ENCODE measurements around the gene HEPACAM.

DNA sequence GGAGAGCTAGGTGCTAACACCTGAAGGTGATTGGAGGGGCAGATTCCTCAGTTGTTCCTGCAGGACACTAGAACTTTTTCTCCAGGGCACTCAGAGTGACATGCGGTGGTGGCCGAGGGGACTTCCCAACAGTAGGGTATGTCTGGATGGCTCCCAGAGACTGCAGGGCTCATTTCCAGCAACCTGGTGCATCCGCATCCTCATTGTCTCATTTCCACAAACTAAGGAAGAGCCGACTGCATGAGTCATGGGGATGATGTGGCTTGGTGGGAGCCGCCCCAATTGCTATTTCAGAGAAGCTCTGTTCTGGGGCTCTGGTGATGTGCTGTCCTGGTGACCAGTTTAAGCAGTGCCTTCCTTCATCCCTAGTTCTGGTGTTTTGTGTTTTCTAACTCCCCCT, 35.4 kb downstream of the HEPACAM start:
- TF ChIP-seq, protein P1, sequence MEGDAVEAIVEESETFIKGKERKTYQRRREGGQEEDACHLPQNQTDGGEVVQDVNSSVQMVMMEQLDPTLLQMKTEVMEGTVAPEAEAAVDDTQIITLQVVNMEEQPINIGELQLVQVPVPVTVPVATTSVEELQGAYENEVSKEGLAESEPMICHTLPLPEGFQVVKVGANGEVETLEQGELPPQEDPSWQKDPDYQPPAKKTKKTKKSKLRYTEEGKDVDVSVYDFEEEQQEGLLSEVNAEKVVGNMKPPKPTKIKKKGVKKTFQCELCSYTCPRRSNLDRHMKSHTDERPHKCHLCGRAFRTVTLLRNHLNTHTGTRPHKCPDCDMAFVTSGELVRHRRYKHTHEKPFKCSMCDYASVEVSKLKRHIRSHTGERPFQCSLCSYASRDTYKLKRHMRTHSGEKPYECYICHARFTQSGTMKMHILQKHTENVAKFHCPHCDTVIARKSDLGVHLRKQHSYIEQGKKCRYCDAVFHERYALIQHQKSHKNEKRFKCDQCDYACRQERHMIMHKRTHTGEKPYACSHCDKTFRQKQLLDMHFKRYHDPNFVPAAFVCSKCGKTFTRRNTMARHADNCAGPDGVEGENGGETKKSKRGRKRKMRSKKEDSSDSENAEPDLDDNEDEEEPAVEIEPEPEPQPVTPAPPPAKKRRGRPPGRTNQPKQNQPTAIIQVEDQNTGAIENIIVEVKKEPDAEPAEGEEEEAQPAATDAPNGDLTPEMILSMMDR (IDR thresholded peaks at IDR 0.05): no peak
- no peak for TF ChIP-seq CEBPB (IDR thresholded peaks at IDR 0.05)
- TF ChIP-seq JUN (IDR thresholded peaks at IDR 0.05): no peak
- TF ChIP-seq POLR2A (IDR thresholded peaks at IDR 0.05; ENCODE audit: low read length): no peak
- no peak for TF ChIP-seq RNF2 (IDR thresholded peaks at IDR 0.05; ENCODE audit: borderline replicate concordance, low read depth)
- TF ChIP-seq CHD4 (IDR thresholded peaks at IDR 0.05; ENCODE audit: borderline replicate concordance): no peak
- TF ChIP-seq, protein P2, sequence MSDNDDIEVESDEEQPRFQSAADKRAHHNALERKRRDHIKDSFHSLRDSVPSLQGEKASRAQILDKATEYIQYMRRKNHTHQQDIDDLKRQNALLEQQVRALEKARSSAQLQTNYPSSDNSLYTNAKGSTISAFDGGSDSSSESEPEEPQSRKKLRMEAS (IDR thresholded peaks at IDR 0.05): no peak
- no peak for TF ChIP-seq MAFK (IDR thresholded peaks at IDR 0.05; ENCODE audit: partially characterized antibody)
- TF ChIP-seq, protein P3, sequence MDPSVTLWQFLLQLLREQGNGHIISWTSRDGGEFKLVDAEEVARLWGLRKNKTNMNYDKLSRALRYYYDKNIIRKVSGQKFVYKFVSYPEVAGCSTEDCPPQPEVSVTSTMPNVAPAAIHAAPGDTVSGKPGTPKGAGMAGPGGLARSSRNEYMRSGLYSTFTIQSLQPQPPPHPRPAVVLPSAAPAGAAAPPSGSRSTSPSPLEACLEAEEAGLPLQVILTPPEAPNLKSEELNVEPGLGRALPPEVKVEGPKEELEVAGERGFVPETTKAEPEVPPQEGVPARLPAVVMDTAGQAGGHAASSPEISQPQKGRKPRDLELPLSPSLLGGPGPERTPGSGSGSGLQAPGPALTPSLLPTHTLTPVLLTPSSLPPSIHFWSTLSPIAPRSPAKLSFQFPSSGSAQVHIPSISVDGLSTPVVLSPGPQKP (IDR thresholded peaks at IDR 0.05; ENCODE audit: low read depth, low read length): no peak
- TF ChIP-seq EP300 (IDR thresholded peaks at IDR 0.05): no peak
- no peak for TF ChIP-seq FOSB (CRISPR knock-in tag; IDR thresholded peaks at IDR 0.05)
- no peak for TF ChIP-seq RFX5 (IDR thresholded peaks at IDR 0.05)
- no peak for TF ChIP-seq EHMT2 (IDR thresholded peaks at IDR 0.05; ENCODE audit: low read depth)
- TF ChIP-seq RAD21 (conservative IDR thresholded peaks at IDR 0.05 in 1 of 2, IDR thresholded peaks at IDR 0.05 in 1 of 2): no peak

Measured in A549 (cell line).